ENCODE measurements around the gene VASP.

The VASP gene

DNA sequence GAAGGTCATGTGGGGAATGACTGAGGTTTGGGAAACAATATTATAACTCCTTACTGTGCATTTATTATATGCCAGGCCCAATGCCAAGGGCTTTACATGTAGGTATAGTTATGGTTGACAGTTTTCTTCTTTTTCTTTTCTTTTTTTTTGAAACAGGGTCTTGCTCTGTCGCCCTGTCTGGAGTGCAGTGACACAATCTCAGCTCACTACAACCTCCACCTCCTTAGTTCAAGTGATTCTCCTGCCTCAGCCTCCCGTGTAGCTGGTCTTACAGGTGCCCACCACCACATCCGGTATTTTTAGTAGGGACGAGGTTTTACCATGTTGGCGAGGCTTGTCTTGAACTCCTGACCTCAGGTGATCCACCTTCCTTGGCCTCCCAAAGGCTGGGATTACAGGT, 24.2 kb upstream of the VASP start:
- TF ChIP-seq FOXP2 (optimal IDR thresholded peaks at IDR 0.05; ENCODE audit: borderline replicate concordance, extremely low read depth, extremely low read length, insufficient read depth) (no peak), POLR2AphosphoS5 (IDR thresholded peaks at IDR 0.05; ENCODE audit: low read depth, low read length) (no peak), SIN3A (IDR thresholded peaks at IDR 0.05; ENCODE audit: borderline replicate concordance, insufficient read depth, low read length) (no peak), TAF1 (IDR thresholded peaks at IDR 0.05; ENCODE audit: borderline replicate concordance, insufficient read depth, low read length) (no peak)
- TF ChIP-seq, protein P1, sequence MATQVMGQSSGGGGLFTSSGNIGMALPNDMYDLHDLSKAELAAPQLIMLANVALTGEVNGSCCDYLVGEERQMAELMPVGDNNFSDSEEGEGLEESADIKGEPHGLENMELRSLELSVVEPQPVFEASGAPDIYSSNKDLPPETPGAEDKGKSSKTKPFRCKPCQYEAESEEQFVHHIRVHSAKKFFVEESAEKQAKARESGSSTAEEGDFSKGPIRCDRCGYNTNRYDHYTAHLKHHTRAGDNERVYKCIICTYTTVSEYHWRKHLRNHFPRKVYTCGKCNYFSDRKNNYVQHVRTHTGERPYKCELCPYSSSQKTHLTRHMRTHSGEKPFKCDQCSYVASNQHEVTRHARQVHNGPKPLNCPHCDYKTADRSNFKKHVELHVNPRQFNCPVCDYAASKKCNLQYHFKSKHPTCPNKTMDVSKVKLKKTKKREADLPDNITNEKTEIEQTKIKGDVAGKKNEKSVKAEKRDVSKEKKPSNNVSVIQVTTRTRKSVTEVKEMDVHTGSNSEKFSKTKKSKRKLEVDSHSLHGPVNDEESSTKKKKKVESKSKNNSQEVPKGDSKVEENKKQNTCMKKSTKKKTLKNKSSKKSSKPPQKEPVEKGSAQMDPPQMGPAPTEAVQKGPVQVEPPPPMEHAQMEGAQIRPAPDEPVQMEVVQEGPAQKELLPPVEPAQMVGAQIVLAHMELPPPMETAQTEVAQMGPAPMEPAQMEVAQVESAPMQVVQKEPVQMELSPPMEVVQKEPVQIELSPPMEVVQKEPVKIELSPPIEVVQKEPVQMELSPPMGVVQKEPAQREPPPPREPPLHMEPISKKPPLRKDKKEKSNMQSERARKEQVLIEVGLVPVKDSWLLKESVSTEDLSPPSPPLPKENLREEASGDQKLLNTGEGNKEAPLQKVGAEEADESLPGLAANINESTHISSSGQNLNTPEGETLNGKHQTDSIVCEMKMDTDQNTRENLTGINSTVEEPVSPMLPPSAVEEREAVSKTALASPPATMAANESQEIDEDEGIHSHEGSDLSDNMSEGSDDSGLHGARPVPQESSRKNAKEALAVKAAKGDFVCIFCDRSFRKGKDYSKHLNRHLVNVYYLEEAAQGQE (IDR thresholded peaks at IDR 0.05; ENCODE audit: insufficient read depth in 1 of 2, low read depth in 2 of 2, low read length in 2 of 2): no peak

DNA sequence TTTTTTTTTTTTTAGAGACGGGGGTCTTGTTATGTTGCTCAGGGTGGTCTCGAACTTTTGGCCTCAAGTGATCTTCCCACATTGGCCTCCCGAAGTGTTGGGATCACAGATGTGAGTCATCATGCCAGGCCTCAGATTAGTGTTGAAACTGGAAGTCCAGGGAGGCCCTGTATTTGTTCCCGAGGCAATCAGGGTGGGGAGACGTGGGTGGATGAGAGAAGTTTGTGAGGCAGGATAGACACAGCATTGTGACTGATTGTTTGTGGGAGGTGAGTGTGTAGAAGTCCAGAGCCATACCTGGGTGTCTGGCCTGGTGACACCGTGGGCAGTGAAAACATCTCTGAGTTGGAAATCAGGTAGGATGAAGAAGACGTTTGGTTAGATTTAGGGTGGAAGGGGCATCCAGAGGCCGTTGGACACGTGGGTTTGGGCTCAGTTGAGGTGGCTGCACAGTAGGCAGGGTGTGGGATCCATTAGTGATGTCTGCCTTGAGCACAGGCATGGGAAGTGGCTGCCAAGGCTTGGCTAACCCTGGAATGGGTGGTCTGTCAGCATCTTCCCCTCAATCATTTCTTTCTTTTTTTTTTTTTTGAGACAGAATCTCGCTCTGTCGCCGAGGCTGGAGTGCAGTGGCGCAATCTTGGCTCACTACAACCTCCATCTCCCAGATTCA, 22.9 kb upstream of the VASP start:
- TF ChIP-seq FOXP2 (optimal IDR thresholded peaks at IDR 0.05; ENCODE audit: borderline replicate concordance, extremely low read depth, extremely low read length, insufficient read depth): no peak
- TF ChIP-seq, protein P1 (IDR thresholded peaks at IDR 0.05; ENCODE audit: insufficient read depth in 1 of 2, low read depth in 2 of 2, low read length in 2 of 2): no peak
- no peak for TF ChIP-seq SIN3A (IDR thresholded peaks at IDR 0.05; ENCODE audit: borderline replicate concordance, insufficient read depth, low read length)
- no peak for TF ChIP-seq POLR2AphosphoS5 (IDR thresholded peaks at IDR 0.05; ENCODE audit: low read depth, low read length)
- no peak for TF ChIP-seq TAF1 (IDR thresholded peaks at IDR 0.05; ENCODE audit: borderline replicate concordance, insufficient read depth, low read length)

DNA sequence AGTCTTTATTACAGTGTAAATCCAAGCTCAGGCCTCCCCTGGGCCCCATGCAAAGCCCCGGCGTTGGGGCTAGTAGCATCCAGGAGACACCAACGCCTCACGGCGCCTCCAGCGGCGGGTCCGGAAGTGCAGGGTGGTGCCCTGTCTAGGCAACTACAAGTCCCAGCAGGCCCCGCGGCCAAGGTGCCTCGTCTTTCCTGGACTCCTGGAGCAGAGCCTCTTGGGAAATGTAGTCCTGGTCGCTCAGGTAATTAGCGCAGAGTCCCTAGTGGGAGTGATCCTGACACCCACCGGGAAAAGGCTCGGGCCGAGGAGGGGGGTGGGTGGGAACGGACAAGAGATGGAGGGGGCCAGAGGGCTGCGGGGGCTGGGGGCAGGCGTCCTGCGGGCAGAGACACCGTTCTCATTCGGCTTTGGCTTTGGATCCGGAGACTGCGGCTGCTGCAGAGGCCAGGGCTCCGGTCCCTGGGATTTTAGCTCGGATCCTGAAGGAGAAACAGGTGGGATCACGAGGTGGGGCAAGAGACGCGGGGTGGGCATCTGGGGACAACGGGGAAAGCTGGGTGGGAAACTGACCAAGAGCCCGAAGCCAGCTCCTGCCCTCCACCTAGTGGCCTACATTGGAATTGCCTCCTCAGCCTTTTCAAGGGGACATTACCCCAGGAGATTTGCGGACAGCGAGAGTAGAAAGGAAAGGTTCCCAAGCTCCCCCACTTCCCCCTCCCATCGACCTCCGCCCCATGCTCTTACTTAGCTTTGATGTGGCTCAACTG, 21.8 kb upstream of the VASP start:
- TF ChIP-seq, protein P1 (IDR thresholded peaks at IDR 0.05; ENCODE audit: insufficient read depth in 1 of 2, low read depth in 2 of 2, low read length in 2 of 2): no peak; a peak in 1 of 4 replicates
- peak; percentile 50 for TF ChIP-seq FOXP2 (optimal IDR thresholded peaks at IDR 0.05; ENCODE audit: borderline replicate concordance, extremely low read depth, extremely low read length, insufficient read depth)

DNA sequence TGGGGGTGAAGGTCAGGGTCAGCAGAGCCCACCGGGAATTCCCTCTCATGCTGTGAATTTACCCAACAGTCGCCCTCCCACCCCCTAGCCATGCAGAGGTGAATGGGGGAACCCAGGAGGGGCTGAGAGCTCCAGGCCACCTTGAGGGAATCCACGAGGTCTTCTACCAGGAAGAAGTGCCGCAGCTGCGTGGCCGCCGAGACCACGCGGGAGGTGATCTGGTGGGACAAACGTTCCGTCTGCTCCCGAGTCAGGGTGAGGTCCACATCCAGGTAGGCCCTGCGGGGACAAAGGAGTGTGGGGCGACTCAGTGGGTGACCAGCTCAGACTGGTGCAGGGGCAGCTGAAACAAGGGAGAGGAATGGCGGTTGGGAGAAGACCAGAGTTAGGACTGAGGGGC, 18.6 kb upstream of the VASP start:
- no peak for TF ChIP-seq FOXP2 (optimal IDR thresholded peaks at IDR 0.05; ENCODE audit: borderline replicate concordance, extremely low read depth, extremely low read length, insufficient read depth)
- no peak for TF ChIP-seq POLR2AphosphoS5 (IDR thresholded peaks at IDR 0.05; ENCODE audit: low read depth, low read length)
- TF ChIP-seq SIN3A (IDR thresholded peaks at IDR 0.05; ENCODE audit: borderline replicate concordance, insufficient read depth, low read length): no peak
- TF ChIP-seq, protein P1 (IDR thresholded peaks at IDR 0.05; ENCODE audit: insufficient read depth in 1 of 2, low read depth in 2 of 2, low read length in 2 of 2): no peak
- no peak for TF ChIP-seq TAF1 (IDR thresholded peaks at IDR 0.05; ENCODE audit: borderline replicate concordance, insufficient read depth, low read length)
